KMS-11 (cell line): Measurements from ENCODE around the gene OR9Q1.
"Not testable (repeated sequence)": the region's sequence is repeated elsewhere in the genome, so short reads cannot be mapped to it uniquely, and the experiment has no call there.

ENCODE experiments used
- H2AFZ ChIP-seq: fragments of 200-600 bp; sonication (generic); 2 replicates; pipeline ENCODE4 v1.6.1; 2016; ENCODE audit warnings: antibody characterized with exemption, mixed run types, low read depth
- H3K27ac ChIP-seq: fragments of 200-600 bp; sonication (generic); 2 replicates; pipeline ENCODE4 v1.6.1; 2016; ENCODE audit warnings: mild to moderate bottlenecking, mixed run types
- H3K27me3 ChIP-seq: fragments of 200-600 bp; sonication (generic); 2 replicates; pipeline ENCODE4 v1.6.1; 2017; ENCODE audit warnings: mild to moderate bottlenecking, low read depth, mixed run types, moderate library complexity; ENCODE audit not compliant: insufficient read depth
- H3K36me3 ChIP-seq: fragments of 200-600 bp; sonication (generic); 2 replicates; pipeline ENCODE4 v1.6.1; 2017; ENCODE audit warnings: mild to moderate bottlenecking, mixed run types; ENCODE audit not compliant: insufficient read depth
- H3K4me1 ChIP-seq: fragments of 200-600 bp; sonication (generic); 2 replicates; pipeline ENCODE4 v1.6.1; 2016; ENCODE audit warnings: mild to moderate bottlenecking, low read depth, mixed run types; ENCODE audit not compliant: poor library complexity, severe bottlenecking
- H3K4me2 ChIP-seq: fragments of 200-600 bp; sonication (generic); 2 replicates; pipeline ENCODE4 v1.7.0; 2016; ENCODE audit warnings: mild to moderate bottlenecking, mixed run types
- H3K4me3 ChIP-seq: fragments of 200-600 bp; sonication (generic); IDR thresholded peaks from 2 replicates; pipeline ENCODE4 v1.6.1; 2017; ENCODE audit warnings: low read depth, low read length, mixed read lengths; ENCODE audit not compliant: insufficient read depth
- H3K79me2 ChIP-seq: fragments of 200-600 bp; sonication (generic); 2 replicates; pipeline ENCODE4 v1.6.1; 2016; ENCODE audit warnings: low read depth, mixed run types; ENCODE audit not compliant: insufficient read depth
- H3K9ac ChIP-seq: fragments of 200-600 bp; sonication (generic); 2 replicates; pipeline ENCODE4 v1.6.1; 2016; ENCODE audit warnings: mild to moderate bottlenecking, mixed run types
- H4K20me1 ChIP-seq: fragments of 200-600 bp; sonication (generic); 2 replicates; pipeline ENCODE4 v1.6.1; 2016; ENCODE audit warnings: mild to moderate bottlenecking, mixed run types; ENCODE audit not compliant: insufficient read depth
- CTCF ChIP-seq: fragments of 200-600 bp; sonication (generic); conservative IDR thresholded peaks from 2 replicates; pipeline ENCODE4 v1.6.1; 2017; ENCODE audit warnings: low read depth, mild to moderate bottlenecking, antibody characterized with exemption, low read length, moderate library complexity, mixed read lengths

The OR9Q1 gene

GRCh38 chr11:58199271-58199670 lies 175.6 kb downstream of the OR9Q1 start:
- TF ChIP-seq CTCF = no peak
- no peak overlapping the region for H3K4me2 ChIP-seq

GRCh38 chr11:58204042-58204441 lies 180.4 kb downstream of the OR9Q1 start, which contains the start of gene OR1S2:
TSS of gene OR1S2 (minus strand) at chr11:58204142. CDS start at chr11:58204142, 0 bp downstream.
- Histone ChIP-seq H3K4me2 (no peak within 1 kb of the TSS), H3K4me1 (no peaks in the 10 kb centered on the region), H3K9ac (no peak within 1 kb of the TSS), H2AFZ (no peak within 1 kb of the TSS), H3K27me3 (no peaks in the 10 kb centered on the region), H3K36me3 (no peaks in the 10 kb centered on the region; the same call in 1 of the 2 replicates), H4K20me1 (no peaks in the 10 kb centered on the region), H3K4me3 (no peak within 1 kb of the TSS), H3K79me2 (no peaks in the 10 kb centered on the region), H3K27ac (no peak within 1 kb of the TSS)
- no peak for TF ChIP-seq CTCF

More at GRCh38 chr11:58199271-58199670, 175.6 kb downstream of the OR9Q1 start:
- Histone ChIP-seq H3K27ac (no peak overlapping the region), H3K4me3 (no peak overlapping the region), H3K36me3 (no peaks in the 10 kb centered on the region), H3K9ac (no peak overlapping the region), H3K27me3 (no peaks in the 10 kb centered on the region), H3K79me2 (no peaks in the 10 kb centered on the region), H3K4me1 (no peaks in the 10 kb centered on the region), H2AFZ (no peak overlapping the region), H4K20me1 (no peaks in the 10 kb centered on the region)

GRCh38 chr11:58212420-58212819 lies 188.7 kb downstream of the OR9Q1 start, which contains the start of gene OR1S1:
TSS of gene OR1S1 (plus strand) at chr11:58212720.
- not testable (repeated sequence) for H3K4me1 ChIP-seq, H4K20me1 ChIP-seq, H3K27me3 ChIP-seq, H3K27ac ChIP-seq, H3K9ac ChIP-seq, H3K4me3 ChIP-seq, H3K4me2 ChIP-seq, H3K79me2 ChIP-seq, H3K36me3 ChIP-seq, H2AFZ ChIP-seq

- no peaks in the 10 kb centered on the region for H4K20me1 ChIP-seq
- H3K79me2 ChIP-seq = no peaks in the 10 kb centered on the region
- no peak overlapping the region for H2AFZ ChIP-seq
- H3K27ac ChIP-seq = no peak overlapping the region
- no peak overlapping the region for H3K4me3 ChIP-seq
- H3K36me3 ChIP-seq = no peaks in the 10 kb centered on the region
- no peak for TF ChIP-seq CTCF
- H3K4me1 ChIP-seq = no peaks in the 10 kb centered on the region
- no peak overlapping the region for H3K9ac ChIP-seq
- H3K4me2 ChIP-seq = no peak overlapping the region
- no peaks in the 10 kb centered on the region for H3K27me3 ChIP-seq
Measured at GRCh38 chr11:58216476-58216875, 192.8 kb downstream of the OR9Q1 start.

GRCh38 chr11:58222721-58223120 lies 199.0 kb downstream of the OR9Q1 start:
- no peak for TF ChIP-seq CTCF
- Histone ChIP-seq H3K27me3 (no peaks in the 10 kb centered on the region), H4K20me1 (no peaks in the 10 kb centered on the region), H3K27ac (no peak overlapping the region), H3K4me3 (no peak overlapping the region), H2AFZ (no peak overlapping the region), H3K4me1 (no peaks in the 10 kb centered on the region), H3K36me3 (no peaks in the 10 kb centered on the region), H3K79me2 (no peaks in the 10 kb centered on the region), H3K9ac (no peak overlapping the region), H3K4me2 (no peak overlapping the region)
